ENCODE results near the gene GABARAP. TPM values are rescaled to one million over a fixed set of nuclear protein-coding genes. Genes with fewer than 3 reads are reported as not detected.

GABARAP gene
- total and polyA plus RNA-seq, 2 of the 13 experiments (the other 11 are each of a cell fraction or from before 2014, with no cell fraction given): 161 to 310 TPM

DNA sequence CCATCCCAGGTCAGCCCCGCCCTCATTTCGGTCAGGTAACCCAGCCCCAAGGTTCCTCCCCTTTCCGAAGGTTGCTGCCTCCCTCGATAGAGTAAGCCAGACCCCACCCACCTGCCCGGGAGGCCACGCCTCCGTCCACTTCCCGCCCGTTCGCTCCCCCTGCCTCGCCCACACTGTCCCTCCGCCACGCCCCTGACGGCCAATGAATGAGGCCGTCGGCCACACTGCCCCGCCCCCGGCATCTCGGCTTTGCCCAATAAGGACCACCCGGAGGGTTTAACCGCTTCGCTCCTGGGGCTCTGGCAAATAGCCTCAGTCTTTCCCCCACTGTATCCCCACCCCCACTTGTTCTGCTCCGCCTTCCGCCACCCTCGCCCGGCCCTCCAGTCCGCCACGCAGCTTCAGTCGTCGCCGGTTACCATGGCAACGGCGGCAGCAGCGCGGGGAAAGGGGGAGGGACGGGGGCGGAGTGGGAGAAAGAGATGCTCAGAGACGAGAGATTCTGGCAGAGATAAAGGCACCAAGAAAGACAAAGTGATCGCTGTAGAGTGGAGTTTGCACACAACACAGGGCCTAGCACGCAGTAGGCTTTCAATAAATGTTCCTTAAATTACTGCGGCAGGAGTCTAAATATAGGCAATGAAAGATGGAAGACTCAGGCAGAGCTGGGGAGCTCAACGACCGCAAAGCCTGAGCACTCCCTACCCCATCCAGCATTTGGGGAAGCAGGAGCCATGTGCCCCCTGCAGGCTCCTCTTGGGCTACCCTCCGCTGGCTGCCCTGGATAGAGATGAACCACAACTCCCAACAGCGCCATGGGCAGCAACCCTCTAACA is 27.7 kb downstream of the GABARAP start (continued):
- TF ChIP-seq, protein P1, sequence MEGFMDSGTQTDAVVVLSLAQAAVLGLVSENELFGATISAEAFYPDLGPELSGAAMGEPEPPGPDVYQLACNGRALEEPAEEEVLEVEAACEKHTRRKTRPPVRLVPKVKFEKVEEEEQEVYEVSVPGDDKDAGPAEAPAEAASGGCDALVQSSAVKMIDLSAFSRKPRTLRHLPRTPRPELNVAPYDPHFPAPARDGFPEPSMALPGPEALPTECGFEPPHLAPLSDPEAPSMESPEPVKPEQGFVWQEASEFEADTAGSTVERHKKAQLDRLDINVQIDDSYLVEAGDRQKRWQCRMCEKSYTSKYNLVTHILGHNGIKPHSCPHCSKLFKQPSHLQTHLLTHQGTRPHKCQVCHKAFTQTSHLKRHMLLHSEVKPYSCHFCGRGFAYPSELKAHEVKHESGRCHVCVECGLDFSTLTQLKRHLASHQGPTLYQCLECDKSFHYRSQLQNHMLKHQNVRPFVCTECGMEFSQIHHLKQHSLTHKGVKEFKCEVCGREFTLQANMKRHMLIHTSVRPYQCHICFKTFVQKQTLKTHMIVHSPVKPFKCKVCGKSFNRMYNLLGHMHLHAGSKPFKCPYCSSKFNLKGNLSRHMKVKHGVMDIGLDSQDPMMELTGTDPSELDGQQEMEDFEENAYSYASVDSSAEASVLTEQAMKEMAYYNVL (CRISPR knock-in tag; IDR thresholded peaks at IDR 0.05; ENCODE audit: borderline replicate concordance): no peak
- TF ChIP-seq ZNF670 (CRISPR knock-in tag; IDR thresholded peaks at IDR 0.05; ENCODE audit: borderline replicate concordance) (no peak), ZNF552 (CRISPR knock-in tag; IDR thresholded peaks at IDR 0.05; ENCODE audit: borderline replicate concordance) (no peak), ZNF790 (CRISPR knock-in tag; IDR thresholded peaks at IDR 0.05; ENCODE audit: borderline replicate concordance) (no peak), ARNTL (CRISPR knock-in tag; IDR thresholded peaks at IDR 0.05) (no peak), ZNF281 (CRISPR knock-in tag; IDR thresholded peaks at IDR 0.05; ENCODE audit: borderline replicate concordance) (peak; percentile 31; the same call in 1 of the 2 replicates), ISX (CRISPR knock-in tag; conservative IDR thresholded peaks at IDR 0.05) (no peak), ZNF44 (CRISPR knock-in tag; IDR thresholded peaks at IDR 0.05) (no peak; the same call in 1 of the 2 replicates), PBX3 (CRISPR knock-in tag; IDR thresholded peaks at IDR 0.05; ENCODE audit: borderline replicate concordance) (no peak), ZBTB3 (CRISPR knock-in tag; IDR thresholded peaks at IDR 0.05; ENCODE audit: borderline replicate concordance, low read depth) (no peak), MBD4 (IDR thresholded peaks at IDR 0.05; ENCODE audit: borderline replicate concordance, low read length) (no peak), GZF1 (CRISPR knock-in tag; IDR thresholded peaks at IDR 0.05) (no peak), RELA (CRISPR knock-in tag; IDR thresholded peaks at IDR 0.05) (no peak), ZXDC (CRISPR knock-in tag; IDR thresholded peaks at IDR 0.05) (no peak), GFI1 (CRISPR knock-in tag; IDR thresholded peaks at IDR 0.05; ENCODE audit: borderline replicate concordance) (no peak; the same call in 1 of the 2 replicates), STAT5B (CRISPR knock-in tag; IDR thresholded peaks at IDR 0.05) (no peak), NR2F6 (IDR thresholded peaks at IDR 0.05) (no peak), NR2F6 (CRISPR knock-in tag; IDR thresholded peaks at IDR 0.05) (no peak), HNRNPL (IDR thresholded peaks at IDR 0.05; ENCODE audit: low read depth, low read length) (no peak), HNRNPH1 (optimal IDR thresholded peaks at IDR 0.05; ENCODE audit: low read depth, low read length) (no peak), ZNF839 (CRISPR knock-in tag; IDR thresholded peaks at IDR 0.05; ENCODE audit: borderline replicate concordance) (no peak), TOE1 (CRISPR knock-in tag; IDR thresholded peaks at IDR 0.05) (no peak)
